Measurements from ENCODE around the gene MED12L. TPM values are rescaled to one million over a fixed set of nuclear protein-coding genes. Genes with fewer than 3 reads are reported as not detected.

MED12L gene
- total RNA-seq, 1 donor from 2014 or later = 5.5 TPM

Other genes with a start within 250 kb of the MED12L start
- gene MINDY4B, start 180.2 kb upstream of the MED12L start, total RNA-seq = not detected
- not detected for gene CLRN1, start 112.9 kb upstream of the MED12L start, total RNA-seq
- 0.32 TPM for gene GPR171, start 117.6 kb downstream of the MED12L start, total RNA-seq
- 1.6 TPM for gene P2RY14, start 192.9 kb downstream of the MED12L start, total RNA-seq
- gene GPR87, start 231.2 kb downstream of the MED12L start, total RNA-seq = not detected
- 0.46 TPM for gene P2RY13, start 243.9 kb downstream of the MED12L start, total RNA-seq

All from cardiac septum (tissue), 1 donor.